Measurements from ENCODE around the gene CD300E. TPM values are rescaled to one million over a fixed set of nuclear protein-coding genes. Genes with fewer than 3 reads are reported as not detected.

The CD300E gene
- total and polyA plus RNA-seq, 2 donors (not counting 1 experiment from before 2014, with no cell fraction given), result 0.10 to 0.92 TPM

GRCh38 chr17:74604200-74604599 lies 19.3 kb downstream of the CD300E start:
- no peak overlapping the region for H3K4me3 ChIP-seq (ENCODE audit: control extremely low read depth in 1 of 5, extremely low read depth in 1 of 5, insufficient read depth in 1 of 5, low read depth in 2 of 5, low read length in 4 of 5)
- H4K20me1 ChIP-seq (ENCODE audit: control insufficient read depth, insufficient read depth, low read length, poor library complexity, severe bottlenecking), result no peaks in the 10 kb centered on the region
- ChIA-PET POLR2A (no interaction called here), CTCF (interaction anchor here (0.7 to 1.9 kb wide), 10 partner anchors 15 to 357 kb away, joined by 3 to 8 read pairs (median 4); no protein-coding TSS in a partner anchor)
- Mint-ChIP-seq H3K4me1 (peaks cover 40% of the 10 kb centered on the region), H3K9me3 (ENCODE audit: insufficient read depth) (no peaks in the 10 kb centered on the region), H3K27me3 (peaks cover 10% of the 10 kb centered on the region), H3K27ac (peak overlapping the region; percentile 24), H3K4me3 (no peak overlapping the region)
- peaks cover 43 to 46% of the 10 kb centered on the region in 2 donors for H3K4me1 ChIP-seq (ENCODE audit: control insufficient read depth in 2 of 2, insufficient read depth in 2 of 2, low read length in 2 of 2)
- 8% methylated on average over 6 of the region's 6 CpGs for WGBS (ENCODE audit: insufficient coverage)
- intact Hi-C loops (cut with micrococcal nuclease), result loop anchor here (5.0 kb wide), 2 partner anchors 38 to 237 kb away; partner anchors contain the start of gene GPR142
- peaks cover 0 to 7% (median 1%) of the 10 kb centered on the region in 4 experiments for H3K27me3 ChIP-seq (replicated peaks in 1 of 4; ENCODE audit: control extremely low read depth in 1 of 4, control insufficient read depth in 3 of 4, insufficient read depth in 4 of 4, low read length in 3 of 4)
- ATAC-seq (ENCODE audit: low read depth) (peak; percentile 73), DNase-seq (peak; percentile 46)
- H3K79me2 ChIP-seq (ENCODE audit: control insufficient read depth, insufficient read depth, low read length), result no peaks in the 10 kb centered on the region
- no peak overlapping the region for H3K9ac ChIP-seq (ENCODE audit: low read length)
- H3K9me3 ChIP-seq (ENCODE audit: control extremely low read depth in 1 of 3, control insufficient read depth in 2 of 3, insufficient read depth in 1 of 3, low read length in 2 of 3), result peaks cover 0 to 13% (median 3%) of the 10 kb centered on the region in 3 donors
- H2AFZ ChIP-seq (ENCODE audit: insufficient read depth, low read depth, low read length, poor library complexity, severe bottlenecking), result no peak overlapping the region
- H3K27ac ChIP-seq (ENCODE audit: low read length in 2 of 2), result no peak overlapping the region
- H3K36me3 ChIP-seq (replicated peaks in 1 of 2; ENCODE audit: control extremely low read depth in 1 of 2, control insufficient read depth in 1 of 2, extremely low read depth in 1 of 2, insufficient read depth in 2 of 2, low read length in 1 of 2), result no peaks in the 10 kb centered on the region
- H3K4me2 ChIP-seq (replicated peaks; ENCODE audit: low read depth, low read length, poor library complexity, severe bottlenecking), result peak overlapping the region; percentile 40
- TF ChIP-seq CTCF (IDR thresholded peaks at IDR 0.05), result no peak
- no peak for TF ChIP-seq EZH2 (IDR thresholded peaks at IDR 0.05; ENCODE audit: borderline replicate concordance, insufficient read depth, low read depth, low read length, poor library complexity, severe bottlenecking)

GRCh38 chr17:74603746-74604145 lies 19.8 kb downstream of the CD300E start:
- DNase-seq, result no peak
- no peak for ATAC-seq (ENCODE audit: low read depth)
- Mint-ChIP-seq H3K27ac (no peak overlapping the region), H3K27me3 (peaks cover 8% of the 10 kb centered on the region), H3K4me3 (no peak overlapping the region), H3K9me3 (ENCODE audit: insufficient read depth) (no peaks in the 10 kb centered on the region), H3K4me1 (peaks cover 44% of the 10 kb centered on the region)
- Histone ChIP-seq H3K79me2 (ENCODE audit: control insufficient read depth, insufficient read depth, low read length) (no peaks in the 10 kb centered on the region), H3K27me3 (replicated peaks in 1 of 4; ENCODE audit: control extremely low read depth in 1 of 4, control insufficient read depth in 3 of 4, insufficient read depth in 4 of 4, low read length in 3 of 4) (peaks cover 0 to 7% (median 1%) of the 10 kb centered on the region in 4 experiments), H3K36me3 (replicated peaks in 1 of 2; ENCODE audit: control extremely low read depth in 1 of 2, control insufficient read depth in 1 of 2, extremely low read depth in 1 of 2, insufficient read depth in 2 of 2, low read length in 1 of 2) (no peaks in the 10 kb centered on the region), H3K27ac (ENCODE audit: low read length in 2 of 2) (no peak overlapping the region), H4K20me1 (ENCODE audit: control insufficient read depth, insufficient read depth, low read length, poor library complexity, severe bottlenecking) (no peaks in the 10 kb centered on the region), H2AFZ (ENCODE audit: insufficient read depth, low read depth, low read length, poor library complexity, severe bottlenecking) (no peak overlapping the region), H3K9ac (ENCODE audit: low read length) (no peak overlapping the region), H3K4me1 (ENCODE audit: control insufficient read depth in 2 of 2, insufficient read depth in 2 of 2, low read length in 2 of 2) (peaks cover 48 to 50% of the 10 kb centered on the region in 2 donors), H3K4me2 (replicated peaks; ENCODE audit: low read depth, low read length, poor library complexity, severe bottlenecking) (peak overlapping the region; percentile 40), H3K9me3 (ENCODE audit: control extremely low read depth in 1 of 3, control insufficient read depth in 2 of 3, insufficient read depth in 1 of 3, low read length in 2 of 3) (peaks cover 0 to 13% (median 3%) of the 10 kb centered on the region in 3 donors), H3K4me3 (ENCODE audit: control extremely low read depth in 1 of 5, extremely low read depth in 1 of 5, insufficient read depth in 1 of 5, low read depth in 2 of 5, low read length in 4 of 5) (no peak overlapping the region)
- WGBS (ENCODE audit: insufficient coverage), result 31% methylated on average over 2 of the region's 5 CpGs
- intact Hi-C loops (cut with micrococcal nuclease), result loop anchor here (5.0 kb wide), 2 partner anchors 39 to 236 kb away; partner anchors contain the start of gene GPR142
- TF ChIP-seq EZH2 (IDR thresholded peaks at IDR 0.05; ENCODE audit: borderline replicate concordance, insufficient read depth, low read depth, low read length, poor library complexity, severe bottlenecking), result no peak
- no peak for TF ChIP-seq CTCF (IDR thresholded peaks at IDR 0.05)
- CTCF ChIA-PET, result interaction anchor here (0.8 to 1.9 kb wide), 15 partner anchors 13 to 357 kb away, joined by 3 to 8 read pairs (median 4); partner anchors contain the start of gene CD300H
- POLR2A ChIA-PET, result no interaction called here

All from B cell (primary cell).